ENCODE data around the gene ATAD3B.
"Not testable (repeated sequence)": the region's sequence is repeated elsewhere in the genome, so short reads cannot be mapped to it uniquely, and the experiment has no call there.

ATAD3B gene

DNA sequence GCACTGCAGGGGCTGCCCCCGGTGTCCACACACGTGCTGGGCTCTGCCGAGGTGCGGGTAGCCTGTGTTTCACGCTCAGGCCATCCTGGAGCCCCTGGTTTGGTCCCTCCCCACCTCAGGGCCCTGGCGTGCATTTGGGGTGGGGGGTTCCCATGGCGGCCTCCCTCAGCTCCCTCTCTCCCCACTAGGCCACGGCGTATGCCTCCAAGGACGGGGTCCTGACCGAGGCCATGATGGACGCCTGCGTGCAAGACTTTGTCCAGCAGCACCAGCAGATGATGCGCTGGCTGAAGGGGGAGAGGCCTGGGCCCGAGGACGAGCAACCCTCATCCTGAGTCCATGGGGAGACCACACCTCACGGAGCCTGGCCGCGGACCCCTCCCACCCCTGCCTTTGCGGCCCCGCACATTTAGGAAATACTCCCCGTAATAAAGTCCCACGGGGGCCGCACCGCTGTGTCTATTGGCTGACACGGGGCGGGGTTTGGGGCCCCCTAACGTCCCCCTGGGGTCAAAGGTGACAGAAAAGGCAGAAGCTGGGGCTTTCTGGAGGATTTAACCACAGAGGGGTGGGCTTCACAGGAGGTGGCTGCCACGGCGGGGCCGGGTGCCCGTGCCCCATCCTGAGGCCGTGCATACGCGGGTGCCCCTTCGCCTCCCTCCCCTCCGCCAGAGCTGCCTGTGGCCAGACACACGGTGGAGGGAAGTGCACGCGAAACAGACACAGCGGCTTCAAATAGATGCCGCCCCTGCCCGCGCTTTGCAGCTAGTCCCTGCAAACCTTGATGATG, 3.2 kb upstream of the ATAD3B start:
- not testable (repeated sequence) for H2BK120ac ChIP-seq (ENCODE audit: low read depth, low read length); H3K9ac ChIP-seq (ENCODE audit: low read length); H3K79me1 ChIP-seq (replicated peaks; ENCODE audit: low read length, poor library complexity, severe bottlenecking); H3K36me3 ChIP-seq (ENCODE audit: control insufficient read depth in 1 of 2, insufficient read depth in 2 of 2, low read depth in 1 of 2, low read length in 2 of 2); H2BK12ac ChIP-seq (ENCODE audit: low read length in 2 of 2); H3K4me3 ChIP-seq (ENCODE audit: insufficient read depth in 1 of 2, low read depth in 1 of 2, low read length in 2 of 2); H2AFZ ChIP-seq (ENCODE audit: low read depth, low read length); H4K8ac ChIP-seq (ENCODE audit: low read length); H2BK15ac ChIP-seq (ENCODE audit: low read depth, poor library complexity, severe bottlenecking); H3K23ac ChIP-seq (ENCODE audit: low read length in 2 of 2); H4K91ac ChIP-seq (ENCODE audit: low read length); H2AK5ac ChIP-seq (ENCODE audit: low read length, severe bottlenecking); DNase-seq; H3K4me2 ChIP-seq (ENCODE audit: low read length, poor library complexity, severe bottlenecking); H3K27ac ChIP-seq (ENCODE audit: low read length, poor library complexity, severe bottlenecking); H3K9me3 ChIP-seq (ENCODE audit: control insufficient read depth, low read length); H3K14ac ChIP-seq (ENCODE audit: low read length in 2 of 2); H3K4me1 ChIP-seq (ENCODE audit: control insufficient read depth, insufficient read depth, low read depth, low read length); H3K27me3 ChIP-seq (ENCODE audit: control insufficient read depth in 1 of 2, insufficient read depth in 1 of 2, low read length in 2 of 2); H3K18ac ChIP-seq (ENCODE audit: low read depth in 1 of 2, low read length in 2 of 2); H3K4ac ChIP-seq (ENCODE audit: low read depth in 1 of 2, low read length in 2 of 2); H2BK5ac ChIP-seq (ENCODE audit: low read depth, low read length, poor library complexity, severe bottlenecking)
- WGBS: 89% methylated on average over 33 of the region's 44 CpGs

- Histone ChIP-seq H3K27ac (ENCODE audit: low read length, poor library complexity, severe bottlenecking) (peak overlapping the region; percentile 0), H2BK15ac (ENCODE audit: low read depth, poor library complexity, severe bottlenecking) (no peak overlapping the region), H3K27me3 (ENCODE audit: control insufficient read depth in 1 of 2, insufficient read depth in 1 of 2, low read length in 2 of 2) (no peaks in the 10 kb centered on the region), H3K18ac (ENCODE audit: low read depth in 1 of 2, low read length in 2 of 2) (no peak overlapping the region), H3K14ac (ENCODE audit: low read length in 2 of 2) (peak overlapping the region in 1 of 2 experiments; percentile 57), H3K79me1 (replicated peaks; ENCODE audit: low read length, poor library complexity, severe bottlenecking) (peaks cover 5% of the 10 kb centered on the region), H3K23ac (ENCODE audit: low read length in 2 of 2) (no peak overlapping the region), H3K4me2 (ENCODE audit: low read length, poor library complexity, severe bottlenecking) (peak overlapping the region; percentile 73), H3K9ac (ENCODE audit: low read length) (peak overlapping the region; percentile 92), H3K4me1 (ENCODE audit: control insufficient read depth, insufficient read depth, low read depth, low read length) (peaks cover 14% of the 10 kb centered on the region), H4K8ac (ENCODE audit: low read length) (peak overlapping the region; percentile 45), H2BK5ac (ENCODE audit: low read depth, low read length, poor library complexity, severe bottlenecking) (no peak overlapping the region), H2BK120ac (ENCODE audit: low read depth, low read length) (no peak overlapping the region), H3K4ac (ENCODE audit: low read depth in 1 of 2, low read length in 2 of 2) (peak overlapping the region in 1 of 2 experiments; percentile 89), H3K4me3 (ENCODE audit: insufficient read depth in 1 of 2, low read depth in 1 of 2, low read length in 2 of 2) (peak overlapping the region; percentile 88 to 95), H3K36me3 (ENCODE audit: control insufficient read depth in 1 of 2, insufficient read depth in 2 of 2, low read depth in 1 of 2, low read length in 2 of 2) (peaks cover 0 to 10% of the 10 kb centered on the region in 2 experiments), H2AFZ (ENCODE audit: low read depth, low read length) (no peak overlapping the region), H2BK12ac (ENCODE audit: low read length in 2 of 2) (no peak overlapping the region), H3K9me3 (ENCODE audit: control insufficient read depth, low read length) (no peaks in the 10 kb centered on the region), H4K91ac (ENCODE audit: low read length) (no peak overlapping the region), H2AK5ac (ENCODE audit: low read length, severe bottlenecking) (no peak overlapping the region)
- peak; percentile 10 for DNase-seq
- WGBS: 30% methylated on average over 13 of the region's 16 CpGs
Measured at GRCh38 chr1:1470626-1471388, 758 bp upstream of the ATAD3B start.

DNA sequence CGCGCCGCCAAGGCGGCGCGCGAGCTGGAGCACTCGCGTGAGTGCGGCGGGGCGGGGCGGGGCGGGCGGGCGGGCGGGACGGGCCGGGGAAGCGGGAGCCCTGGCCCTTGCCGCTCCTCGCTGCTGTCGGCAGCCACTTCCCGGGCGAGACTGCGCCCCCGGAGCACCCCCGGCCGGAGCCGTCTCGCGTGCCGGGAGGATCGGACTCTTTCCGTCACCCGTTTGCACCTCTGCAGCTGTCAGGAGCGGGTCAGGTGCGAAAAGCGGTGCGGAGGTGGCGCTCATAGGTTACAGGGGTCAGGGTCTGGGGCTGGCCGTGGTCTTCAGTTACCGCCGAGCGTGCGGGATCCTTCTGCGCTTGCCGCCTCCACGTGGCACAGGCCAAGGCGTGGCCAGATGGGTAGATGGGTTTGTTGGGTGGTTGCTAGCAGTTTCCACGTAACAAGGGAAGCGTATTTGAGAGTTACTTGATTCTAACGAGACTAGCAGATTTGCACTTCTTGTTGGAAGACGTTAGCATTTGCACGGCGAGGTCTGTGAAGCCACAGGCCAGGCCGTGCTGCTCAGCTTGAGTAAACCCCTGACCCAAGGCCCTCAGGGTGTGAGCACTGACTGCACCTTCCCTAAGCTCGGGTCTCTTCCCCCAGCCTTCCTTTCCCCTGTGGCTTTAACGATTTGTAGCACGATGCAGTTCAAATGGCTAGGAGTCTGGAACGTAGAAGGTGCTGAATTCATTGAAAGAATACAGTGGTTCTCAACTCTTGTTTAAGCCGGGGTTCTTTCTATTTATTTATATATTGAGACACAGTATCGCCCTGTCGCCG, 700 bp downstream of the ATAD3B start:
- peak overlapping the region; percentile 53 for H3K4me2 ChIP-seq (ENCODE audit: low read length, poor library complexity, severe bottlenecking)
- H3K4ac ChIP-seq (ENCODE audit: low read depth in 1 of 2, low read length in 2 of 2): peak overlapping the region in 1 of 2 experiments; percentile 24
- peak overlapping the region; percentile 88 for H3K4me3 ChIP-seq (ENCODE audit: insufficient read depth in 1 of 2, low read depth in 1 of 2, low read length in 2 of 2)
- H3K4me1 ChIP-seq (ENCODE audit: control insufficient read depth, insufficient read depth, low read depth, low read length): peaks cover 16% of the 10 kb centered on the region
- H2AFZ ChIP-seq (ENCODE audit: low read depth, low read length); H3K27me3 ChIP-seq (ENCODE audit: control insufficient read depth in 1 of 2, insufficient read depth in 1 of 2, low read length in 2 of 2); H3K14ac ChIP-seq (ENCODE audit: low read length in 2 of 2); H2AK5ac ChIP-seq (ENCODE audit: low read length, severe bottlenecking); H2BK12ac ChIP-seq (ENCODE audit: low read length in 2 of 2); H2BK5ac ChIP-seq (ENCODE audit: low read depth, low read length, poor library complexity, severe bottlenecking); H3K18ac ChIP-seq (ENCODE audit: low read depth in 1 of 2, low read length in 2 of 2); H3K27ac ChIP-seq (ENCODE audit: low read length, poor library complexity, severe bottlenecking); H2BK15ac ChIP-seq (ENCODE audit: low read depth, poor library complexity, severe bottlenecking); H2BK120ac ChIP-seq (ENCODE audit: low read depth, low read length); H4K8ac ChIP-seq (ENCODE audit: low read length); H3K23ac ChIP-seq (ENCODE audit: low read length in 2 of 2); H4K91ac ChIP-seq (ENCODE audit: low read length); H3K9me3 ChIP-seq (ENCODE audit: control insufficient read depth, low read length); H3K79me1 ChIP-seq (replicated peaks; ENCODE audit: low read length, poor library complexity, severe bottlenecking): not testable (repeated sequence)
- WGBS: 36% methylated on average over 5 of the region's 65 CpGs
- H3K36me3 ChIP-seq (ENCODE audit: control insufficient read depth in 1 of 2, insufficient read depth in 2 of 2, low read depth in 1 of 2, low read length in 2 of 2): peaks cover 5 to 19% of the 10 kb centered on the region in 2 experiments
- H3K9ac ChIP-seq (ENCODE audit: low read length): peak overlapping the region; percentile 93
- peak; percentile 34 for DNase-seq
